DOHH2 (cell line): ENCODE data around the gene HELZ.

Experiments
- H3F3A ChIP-seq: fragments of 200-600 bp; sonication (generic), shearing (Covaris generic); 2 replicates; pipeline ENCODE4 v1.6.0; 2016; ENCODE audit warnings: antibody characterized with exemption, mild to moderate bottlenecking; ENCODE audit not compliant: control insufficient read depth, insufficient read depth
- H3K27ac ChIP-seq: fragments of 200-600 bp; sonication (generic); 2 replicates; pipeline ENCODE4 v1.5.1; 2014; ENCODE audit warnings: low read depth, mild to moderate bottlenecking, low read length, moderate library complexity
- H3K27me3 ChIP-seq: fragments of 200-600 bp; sonication (generic); 2 replicates; pipeline ENCODE4 v1.6.1; 2014; ENCODE audit warnings: mild to moderate bottlenecking, low read length, mixed read lengths; ENCODE audit not compliant: control insufficient read depth
- H3K36me3 ChIP-seq: fragments of 200-600 bp; sonication (generic); 2 replicates; pipeline ENCODE4 v1.6.1; 2014; ENCODE audit warnings: mild to moderate bottlenecking, low read length, moderate library complexity, mixed read lengths; ENCODE audit not compliant: control insufficient read depth
- H3K4me1 ChIP-seq: fragments of 200-600 bp; sonication (generic); 2 replicates; pipeline ENCODE4 v1.6.1; 2014; ENCODE audit warnings: mild to moderate bottlenecking, low read length, mixed read lengths; ENCODE audit not compliant: control insufficient read depth
- H3K4me2 ChIP-seq: fragments of 200-600 bp; sonication (generic); 2 replicates; pipeline ENCODE4 v1.6.0; 2014; ENCODE audit warnings: mild to moderate bottlenecking, low read length, moderate library complexity
- H3K4me3 ChIP-seq: fragments of 200-600 bp; sonication (generic); 2 replicates; pipeline ENCODE4 v1.5.1; 2014; ENCODE audit warnings: mild to moderate bottlenecking, low read length, mixed read lengths
- H3K79me2 ChIP-seq: fragments of 200-600 bp; sonication (generic); 2 replicates; pipeline ENCODE4 v1.6.1; 2014; ENCODE audit warnings: mild to moderate bottlenecking, low read length, mixed read lengths; ENCODE audit not compliant: control insufficient read depth
- H3K9me2 ChIP-seq: fragments of 200-600 bp; sonication (generic); replicated peaks from 2 replicates; pipeline ENCODE4 v1.6.1; 2014; ENCODE audit warnings: mild to moderate bottlenecking, low read length, mixed read lengths; ENCODE audit not compliant: control insufficient read depth
- H3K9me3 ChIP-seq: fragments of 200-600 bp; sonication (generic); 2 replicates; pipeline ENCODE4 v1.6.1; 2014; ENCODE audit warnings: antibody characterized with exemption, low read length, mixed read lengths; ENCODE audit not compliant: control insufficient read depth, insufficient read depth
- H4K20me1 ChIP-seq: fragments of 200-600 bp; sonication (generic); 2 replicates; pipeline ENCODE4 v1.6.0; 2014; ENCODE audit warnings: low read depth, mild to moderate bottlenecking, antibody characterized with exemption, low read length, moderate library complexity; ENCODE audit not compliant: control insufficient read depth, insufficient read depth
- CTCF ChIP-seq: fragments of 200-600 bp; sonication (generic); IDR thresholded peaks from one replicate; pipeline ENCODE4 v1.5.1; 2014; ENCODE audit warnings: antibody characterized with exemption, mild to moderate bottlenecking, low read depth, low read length; ENCODE audit not compliant: poor library complexity, severe bottlenecking
- EZH2phosphoT487 ChIP-seq: fragments of 200-600 bp; sonication (generic); IDR thresholded peaks from 2 replicates; pipeline ENCODE4 v1.6.1; 2017; ENCODE audit warnings: borderline replicate concordance, mild to moderate bottlenecking, antibody characterized with exemption, low read length, moderate library complexity, mixed read lengths

The HELZ gene

GRCh38 chr17:67168496-67168895 is 76.5 kb downstream of the HELZ start:
- Histone ChIP-seq H4K20me1 (no peaks in the 10 kb centered on the region), H3K36me3 (peaks cover 36% of the 10 kb centered on the region), H3K9me2 (no peaks in the 10 kb centered on the region), H3K79me2 (no peaks in the 10 kb centered on the region), H3K4me2 (no peak overlapping the region), H3K4me3 (no peak overlapping the region), H3K27me3 (no peaks in the 10 kb centered on the region), H3K4me1 (peaks cover 13% of the 10 kb centered on the region), H3K9me3 (no peaks in the 10 kb centered on the region), H3K27ac (no peak overlapping the region), H3F3A (no peaks in the 10 kb centered on the region; the same call in 1 of the 2 replicates)
- TF ChIP-seq EZH2phosphoT487 (no peak), CTCF (no peak)

GRCh38 chr17:67165201-67165600 is 79.8 kb downstream of the HELZ start:
- no peaks in the 10 kb centered on the region for H3K9me2 ChIP-seq
- no peak overlapping the region for H3K4me3 ChIP-seq
- H3K4me2 ChIP-seq: no peak overlapping the region
- no peak overlapping the region for H3K27ac ChIP-seq
- no peaks in the 10 kb centered on the region for H3K27me3 ChIP-seq
- no peaks in the 10 kb centered on the region; the same call in 1 of the 2 replicates for H3F3A ChIP-seq
- TF ChIP-seq CTCF (no peak), EZH2phosphoT487 (no peak)
- no peaks in the 10 kb centered on the region for H3K9me3 ChIP-seq
- H3K36me3 ChIP-seq: peaks cover 52% of the 10 kb centered on the region
- no peaks in the 10 kb centered on the region for H4K20me1 ChIP-seq
- H3K4me1 ChIP-seq: no peaks in the 10 kb centered on the region
- no peaks in the 10 kb centered on the region for H3K79me2 ChIP-seq

GRCh38 chr17:67164302-67164701 is 80.7 kb downstream of the HELZ start:
- Histone ChIP-seq H3K9me2 (no peaks in the 10 kb centered on the region), H3K9me3 (no peaks in the 10 kb centered on the region), H3K79me2 (no peaks in the 10 kb centered on the region), H3K27ac (no peak overlapping the region), H3K4me3 (no peak overlapping the region), H3K4me1 (no peaks in the 10 kb centered on the region), H4K20me1 (no peaks in the 10 kb centered on the region), H3K27me3 (no peaks in the 10 kb centered on the region), H3K36me3 (peaks cover 54% of the 10 kb centered on the region), H3K4me2 (no peak overlapping the region), H3F3A (no peaks in the 10 kb centered on the region; the same call in 1 of the 2 replicates)
- TF ChIP-seq CTCF: no peak
- no peak for TF ChIP-seq EZH2phosphoT487

GRCh38 chr17:67162771-67163170 is 82.2 kb downstream of the HELZ start:
- no peak overlapping the region for H3K27ac ChIP-seq
- H3K9me3 ChIP-seq: no peaks in the 10 kb centered on the region
- H3K4me1 ChIP-seq: no peaks in the 10 kb centered on the region
- H3K4me3 ChIP-seq: no peak overlapping the region
- no peaks in the 10 kb centered on the region for H3K79me2 ChIP-seq
- H3K27me3 ChIP-seq: no peaks in the 10 kb centered on the region
- H4K20me1 ChIP-seq: no peaks in the 10 kb centered on the region; the same call in 1 of the 2 replicates
- no peak overlapping the region for H3K4me2 ChIP-seq
- peaks cover 59% of the 10 kb centered on the region for H3K36me3 ChIP-seq
- H3F3A ChIP-seq: no peaks in the 10 kb centered on the region; the same call in 1 of the 2 replicates
- no peaks in the 10 kb centered on the region for H3K9me2 ChIP-seq
- TF ChIP-seq EZH2phosphoT487 (no peak), CTCF (no peak)
